ENCODE measurements around the gene PTPN14.

Gene PTPN14

DNA sequence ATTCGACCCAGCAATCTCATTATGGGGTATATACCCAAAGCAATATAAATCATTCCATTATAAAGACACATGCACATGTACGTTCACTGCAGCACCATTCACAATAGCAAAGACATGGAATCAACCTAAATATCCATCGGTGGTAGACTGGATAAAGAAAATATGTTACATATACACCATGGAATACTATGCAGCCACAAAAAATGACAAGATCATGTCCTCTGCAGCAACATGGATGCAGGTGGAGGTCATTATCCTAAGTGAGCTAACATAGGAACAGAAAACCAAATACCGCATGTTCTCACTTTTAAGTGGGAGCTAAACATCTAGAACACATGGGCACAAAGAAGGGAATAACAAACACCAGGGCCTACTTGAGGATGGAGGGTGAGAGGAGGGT, 115.5 kb downstream of the PTPN14 start:
- no peak for DNase-seq

- no peak for DNase-seq
These were observed 119.2 kb downstream of the PTPN14 start for GRCh38 chr1:214432245-214432644.

- no peak for DNase-seq
These were observed 121.2 kb downstream of the PTPN14 start for GRCh38 chr1:214429951-214430770.

GRCh38 chr1:214427871-214428277, 123.5 kb downstream of the PTPN14 start:
- no peak for DNase-seq

GRCh38 chr1:214426426-214426812, 125.0 kb downstream of the PTPN14 start:
- no peak for DNase-seq

DNA sequence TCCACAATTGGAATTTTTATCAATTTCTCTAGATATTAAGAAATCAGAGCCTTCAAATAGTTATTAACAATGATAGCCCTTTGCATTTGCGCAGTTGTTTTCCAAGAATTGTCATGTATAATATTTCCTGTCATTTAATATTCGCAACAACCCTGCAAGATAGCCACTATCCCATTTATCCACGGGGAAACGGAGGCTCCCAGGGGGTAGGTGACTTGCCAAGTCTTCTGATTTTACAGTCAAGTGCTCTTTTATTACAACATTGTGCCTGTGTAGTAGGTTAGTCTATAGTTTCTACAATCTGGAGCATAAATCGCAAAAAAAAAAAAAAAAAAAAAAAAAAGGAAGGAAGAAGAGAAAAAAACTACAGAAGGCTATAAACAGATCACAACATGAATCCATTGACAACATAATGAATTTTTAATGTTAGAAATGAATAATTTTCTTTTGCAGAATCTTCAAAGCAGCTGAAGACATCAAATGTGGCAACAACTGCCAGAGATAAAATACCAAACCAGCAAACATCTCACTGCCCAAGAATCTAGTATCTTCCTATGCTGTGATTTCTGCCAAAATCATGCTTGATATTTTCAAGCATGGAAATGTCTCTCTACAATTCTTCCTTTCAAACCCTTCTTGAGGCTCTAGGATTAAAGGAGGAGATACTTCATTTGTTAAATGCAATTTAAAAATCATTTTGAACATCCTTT, 125.5 kb downstream of the PTPN14 start:
- no peak for DNase-seq

GRCh38 chr1:214425101-214425500, 126.3 kb downstream of the PTPN14 start:
- DNase-seq, result no peak

DNA sequence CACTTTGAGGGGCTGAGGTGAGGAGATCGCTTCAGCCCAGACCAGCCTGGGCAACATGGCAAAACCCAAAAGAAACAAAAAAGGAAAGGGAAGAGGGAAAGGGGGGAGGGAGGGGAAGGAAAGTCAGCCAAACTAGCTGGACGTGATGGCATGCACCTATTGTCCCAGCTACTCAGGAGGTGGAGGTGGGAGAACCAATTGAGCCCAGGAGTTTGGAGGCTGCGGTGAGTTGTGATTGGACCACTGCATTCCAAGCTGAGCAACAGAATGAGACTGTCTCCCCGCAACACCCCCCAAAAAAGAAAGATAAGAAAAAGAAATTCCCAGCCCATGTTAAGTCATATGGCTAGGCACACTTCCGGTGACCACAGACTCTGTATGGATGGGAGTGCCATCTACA, 128.4 kb downstream of the PTPN14 start:
- no peak for DNase-seq

DNA sequence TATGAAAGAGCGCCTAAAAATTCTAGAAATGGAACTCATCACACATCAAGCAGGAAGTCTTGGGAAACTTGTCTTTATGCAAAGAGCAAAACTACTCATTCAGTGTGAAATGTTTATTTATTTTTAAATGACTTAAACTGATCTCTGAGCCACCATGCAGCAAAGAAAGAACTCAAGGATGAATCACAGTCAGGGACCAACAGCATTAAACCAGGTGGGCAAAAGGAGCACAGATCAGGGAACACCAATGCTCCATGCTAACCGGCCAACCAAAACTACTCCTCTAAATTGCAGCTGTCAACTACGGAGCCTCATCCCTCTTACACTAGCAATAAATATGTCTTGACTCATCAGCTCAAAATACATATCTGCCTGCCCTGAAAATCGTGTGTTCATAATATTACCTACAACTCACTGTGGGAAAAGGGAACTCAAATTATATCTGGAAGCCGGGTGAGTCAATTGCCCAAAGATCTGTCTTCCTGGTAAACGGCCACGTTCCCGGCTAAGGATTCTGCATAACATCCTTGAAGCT, 129.2 kb downstream of the PTPN14 start:
- DNase-seq, result no peak

- DNase-seq, result no peak
These were observed 130.6 kb downstream of the PTPN14 start for GRCh38 chr1:214420833-214421232.

- DNase-seq, result no peak
These were observed 131.1 kb downstream of the PTPN14 start for GRCh38 chr1:214420341-214420740.

DNA sequence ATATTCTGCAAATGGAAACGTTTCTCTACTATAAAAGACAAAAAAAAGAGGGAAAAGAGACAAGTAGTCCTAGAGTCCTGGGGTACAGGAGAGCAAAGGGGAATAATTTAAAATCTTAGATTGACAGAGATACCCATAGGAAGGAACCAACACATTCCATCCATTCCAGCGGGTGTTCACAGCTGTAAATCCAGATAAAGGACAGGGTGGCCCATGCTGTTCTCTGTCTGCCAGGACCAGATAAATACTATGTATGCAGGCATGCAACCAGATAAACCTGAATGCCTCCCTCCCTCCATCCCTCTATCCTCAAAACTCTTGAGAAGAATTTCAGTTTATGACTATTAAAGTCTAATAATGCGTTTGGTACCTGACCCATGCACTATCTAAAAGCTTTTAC, 131.8 kb downstream of the PTPN14 start:
- DNase-seq, result no peak

DNA sequence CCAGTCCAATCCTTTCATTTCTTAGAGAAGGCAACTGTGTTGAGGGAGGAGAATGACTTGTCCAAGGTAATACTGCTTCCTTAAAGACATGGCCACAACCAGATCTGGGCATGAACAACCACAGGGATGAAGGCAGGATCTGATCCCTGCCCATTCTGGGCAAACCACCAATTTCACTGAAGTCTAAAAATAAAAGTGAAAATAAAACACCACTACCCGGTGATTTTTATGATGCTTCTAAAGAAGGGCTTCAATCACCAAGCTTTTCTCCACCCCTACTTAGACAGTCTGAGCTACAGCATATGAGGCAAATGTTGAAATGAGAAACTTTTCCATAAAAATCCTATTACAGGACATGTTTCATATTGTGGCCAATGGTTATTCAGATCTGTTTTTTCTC, 133.0 kb downstream of the PTPN14 start:
- no peak for DNase-seq

- DNase-seq, result no peak
These were observed 133.7 kb downstream of the PTPN14 start for GRCh38 chr1:214417545-214418210.

- no peak for DNase-seq
These were observed 134.5 kb downstream of the PTPN14 start for GRCh38 chr1:214416858-214417257.

- DNase-seq, result peak in 4 of 56 donors; percentile 2 to 11 (median 6)
These were observed 135.0 kb downstream of the PTPN14 start for GRCh38 chr1:214416417-214416816.

DNA sequence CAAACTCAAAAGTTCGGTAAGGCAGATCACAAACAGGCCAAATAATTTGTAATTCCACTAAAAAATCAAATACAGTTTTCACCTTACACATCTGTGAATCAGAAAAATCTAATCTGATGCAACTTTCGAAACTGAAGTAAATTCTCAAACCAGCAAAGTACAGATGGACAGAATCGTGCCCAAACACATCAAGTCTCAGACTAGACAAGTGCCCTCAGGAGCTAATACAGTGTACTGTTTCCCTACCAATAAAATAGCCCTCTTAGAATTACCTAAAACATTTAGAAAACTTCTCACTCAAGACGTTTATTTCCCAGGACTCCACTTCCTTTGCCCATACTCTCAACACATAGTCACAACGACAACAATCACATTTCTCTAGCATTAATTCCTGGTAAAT, 136.3 kb downstream of the PTPN14 start:
- no peak for DNase-seq

- DNase-seq, result no peak
These were observed 136.7 kb downstream of the PTPN14 start for GRCh38 chr1:214414691-214415090.

DNA sequence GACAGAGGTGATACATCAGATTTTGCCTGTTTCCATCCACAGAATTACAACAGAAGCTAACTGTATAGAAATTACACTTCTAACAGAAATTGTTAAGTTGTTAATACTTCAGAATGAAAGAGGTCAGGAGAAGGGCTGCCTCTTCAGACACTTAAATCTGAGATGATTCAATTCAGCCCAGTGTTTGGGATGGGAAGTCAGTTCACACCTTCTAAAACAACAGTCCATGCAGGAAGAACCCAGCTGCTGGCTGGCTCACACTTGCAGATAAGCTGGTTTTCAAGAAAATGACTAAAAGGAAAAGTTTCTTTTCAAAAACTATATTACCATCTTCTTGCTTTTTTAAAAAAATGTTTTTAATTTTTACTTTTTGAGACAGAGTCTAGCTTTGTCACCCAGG, 138.1 kb downstream of the PTPN14 start:
- no peak for DNase-seq

GRCh38 chr1:214404571-214405213, 146.7 kb downstream of the PTPN14 start:
- no peak for DNase-seq

DNA sequence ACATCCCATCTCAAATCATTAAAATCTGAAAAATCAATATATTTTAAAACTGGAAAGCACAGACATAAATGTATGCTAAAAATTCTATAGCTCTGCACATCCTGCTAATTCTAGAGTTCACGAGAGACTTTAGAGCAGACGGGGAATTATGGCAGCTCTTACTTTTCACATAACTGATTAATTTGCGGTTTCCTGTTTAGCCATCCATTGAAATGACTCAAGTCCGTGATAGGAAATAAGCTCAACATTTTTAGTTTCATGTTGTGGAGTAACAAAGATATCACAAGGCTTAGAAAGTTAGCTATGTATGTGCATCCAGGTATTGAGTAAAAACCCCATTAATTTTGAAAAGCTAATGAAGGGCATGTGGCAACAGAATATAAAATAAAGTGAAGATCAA, 147.2 kb downstream of the PTPN14 start:
- DNase-seq, result no peak

GRCh38 chr1:214403431-214403830, 148.0 kb downstream of the PTPN14 start:
- DNase-seq, result no peak
